NOMO-1 treated with dmso at 0.1 percent for 144 hours (cell line): ENCODE measurements around the gene IFI35.

ENCODE experiments used
- DNase-seq: peaks from one replicate; lab custom pipeline; 2025; ENCODE audit not compliant: unreplicated experiment; lab: John Stamatoyannopoulos, UW

The IFI35 gene

DNA sequence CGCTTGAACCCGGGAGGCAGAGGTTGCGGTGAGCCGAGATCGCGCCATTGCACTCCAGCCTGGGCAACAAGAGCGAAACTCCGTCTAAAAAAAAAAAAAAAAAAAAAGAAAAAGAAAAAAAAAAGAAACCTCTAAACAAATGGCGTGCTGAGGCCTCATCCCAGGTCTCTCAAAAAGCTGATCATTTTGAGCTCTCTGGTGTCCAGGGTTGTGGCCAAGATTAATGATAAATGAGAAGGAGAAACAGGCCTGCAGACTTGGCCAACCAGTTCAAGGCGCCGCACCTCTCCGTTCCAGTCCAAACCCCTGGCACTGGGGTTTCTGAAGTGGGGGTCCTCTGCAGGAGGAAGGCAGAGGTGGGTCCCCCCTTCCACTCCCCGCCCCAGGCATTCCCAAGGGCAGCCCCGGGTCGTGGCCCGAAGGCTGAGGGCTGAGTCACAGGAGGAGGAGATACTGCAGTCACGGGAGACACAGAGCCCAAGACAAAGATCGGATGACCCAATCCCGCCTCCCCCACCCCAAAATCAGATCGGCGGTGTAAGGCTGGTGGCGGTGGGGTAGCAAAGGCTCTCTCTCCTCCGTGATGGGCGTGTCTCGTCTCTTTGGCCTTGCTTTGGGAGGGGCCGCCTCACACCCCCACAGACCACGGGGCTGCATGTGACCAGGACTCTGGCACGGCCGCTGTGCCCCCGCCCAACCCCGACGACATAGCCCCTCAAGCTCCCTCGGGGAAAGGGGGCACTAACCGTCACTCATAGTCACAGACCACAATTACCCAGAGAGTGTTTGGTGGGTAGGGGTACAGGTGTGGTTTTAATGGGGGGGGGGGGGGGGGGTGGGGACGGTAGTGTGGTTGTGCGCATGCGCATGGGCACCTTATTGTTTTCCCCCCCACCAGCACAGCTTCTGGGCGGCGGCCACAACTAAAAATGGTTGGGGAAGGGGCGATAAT lies 14.5 kb downstream of the IFI35 start:
- no peak for DNase-seq

- DNase-seq = peak; percentile 65
These were observed 15.3 kb downstream of the IFI35 start, which contains the start of gene VAT1 for GRCh38 chr17:43021741-43022512. Gene VAT1, minus strand, starts transcription at chr17:43022385. Its CDS starts 63 bp downstream, at chr17:43022322.

DNA sequence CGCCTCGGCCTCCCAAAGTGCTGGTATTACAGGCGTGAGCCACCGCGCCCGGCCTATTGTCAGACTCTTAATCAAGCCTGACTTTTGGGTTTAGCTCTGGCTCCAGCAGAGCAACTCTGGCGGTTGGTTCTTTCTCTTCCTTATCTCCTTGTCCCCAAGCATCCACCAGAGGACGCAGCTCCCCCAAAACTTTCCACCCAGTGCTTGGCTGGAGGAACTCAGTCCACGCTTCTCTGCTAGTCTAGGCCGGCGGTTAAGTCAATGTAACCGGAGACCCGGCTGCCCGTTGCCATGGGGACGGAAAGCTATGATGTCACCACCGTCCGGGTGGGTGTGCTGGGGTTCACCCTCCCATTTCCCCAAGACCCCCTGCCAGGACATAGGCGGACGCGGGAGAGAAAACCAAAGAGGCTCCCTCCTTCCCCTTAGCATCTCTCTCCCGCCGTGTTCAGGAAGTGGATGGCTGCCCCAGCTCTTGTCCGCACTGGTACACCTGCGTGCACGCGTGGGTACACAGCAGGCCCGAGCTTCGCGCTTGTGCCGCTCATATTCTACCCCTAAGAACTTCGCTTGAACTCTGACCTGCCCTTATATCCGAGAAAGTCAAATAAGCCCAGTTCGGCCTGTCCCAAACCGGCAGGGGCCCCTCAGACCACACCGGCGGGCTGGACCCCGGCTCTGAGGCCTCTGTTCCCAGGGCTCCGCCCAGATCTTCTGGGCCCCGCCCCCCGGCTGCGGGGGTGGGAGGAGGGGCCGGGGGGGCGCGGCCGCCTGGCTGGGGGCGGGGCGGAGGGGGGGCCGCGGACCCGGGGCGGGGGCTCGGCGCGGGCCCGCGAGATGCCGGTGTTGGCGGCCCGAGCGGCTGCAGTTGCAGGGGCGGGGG lies 18.1 kb downstream of the IFI35 start, which contains the start of gene RND2:
Gene RND2 (plus strand): TSS at position 825 of the 883 bp plus-strand sequence. CDS start 117 bp downstream, outside the sequence.
- peak; percentile 86 for DNase-seq

GRCh38 chr17:43025290-43025657 lies 18.7 kb downstream of the IFI35 start:
- DNase-seq = no peak

DNA sequence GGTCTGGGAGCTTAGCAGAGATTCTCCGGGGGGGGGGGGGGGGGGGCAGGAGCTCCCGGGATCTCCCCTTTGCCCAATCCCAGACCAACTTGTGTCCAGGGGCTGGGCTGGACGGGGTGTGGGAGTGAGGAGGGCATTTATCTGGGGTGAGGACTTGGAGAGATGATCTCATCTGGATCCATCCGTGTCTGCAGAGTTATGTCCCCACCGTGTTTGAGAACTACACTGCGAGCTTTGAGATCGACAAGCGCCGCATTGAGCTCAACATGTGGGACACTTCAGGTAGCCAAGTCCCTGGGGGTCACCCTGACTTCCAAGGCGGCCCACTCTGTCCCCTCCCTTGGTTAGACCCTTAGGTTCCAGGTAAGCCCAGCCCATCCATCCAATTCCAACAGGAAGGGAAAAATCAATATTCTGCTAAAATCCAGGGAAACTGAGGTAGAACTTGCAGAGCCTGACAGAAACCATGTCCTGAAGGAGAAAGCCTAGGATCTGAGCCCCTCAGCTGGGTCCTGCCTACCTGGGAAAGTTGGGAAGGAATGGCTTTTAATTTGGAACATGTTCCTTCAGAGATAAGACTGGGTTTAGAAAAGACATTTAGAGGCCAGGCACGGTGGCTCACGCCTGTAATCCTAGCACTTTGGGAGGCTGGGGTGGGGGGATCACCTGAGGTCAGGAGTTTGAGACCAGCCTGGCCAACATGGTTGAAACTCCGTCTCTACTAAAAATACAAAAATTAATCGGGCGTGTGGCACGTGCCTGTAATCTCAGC lies 19.4 kb downstream of the IFI35 start:
- DNase-seq = no peak

GRCh38 chr17:43026595-43026994 lies 20.0 kb downstream of the IFI35 start:
- no peak for DNase-seq

DNA sequence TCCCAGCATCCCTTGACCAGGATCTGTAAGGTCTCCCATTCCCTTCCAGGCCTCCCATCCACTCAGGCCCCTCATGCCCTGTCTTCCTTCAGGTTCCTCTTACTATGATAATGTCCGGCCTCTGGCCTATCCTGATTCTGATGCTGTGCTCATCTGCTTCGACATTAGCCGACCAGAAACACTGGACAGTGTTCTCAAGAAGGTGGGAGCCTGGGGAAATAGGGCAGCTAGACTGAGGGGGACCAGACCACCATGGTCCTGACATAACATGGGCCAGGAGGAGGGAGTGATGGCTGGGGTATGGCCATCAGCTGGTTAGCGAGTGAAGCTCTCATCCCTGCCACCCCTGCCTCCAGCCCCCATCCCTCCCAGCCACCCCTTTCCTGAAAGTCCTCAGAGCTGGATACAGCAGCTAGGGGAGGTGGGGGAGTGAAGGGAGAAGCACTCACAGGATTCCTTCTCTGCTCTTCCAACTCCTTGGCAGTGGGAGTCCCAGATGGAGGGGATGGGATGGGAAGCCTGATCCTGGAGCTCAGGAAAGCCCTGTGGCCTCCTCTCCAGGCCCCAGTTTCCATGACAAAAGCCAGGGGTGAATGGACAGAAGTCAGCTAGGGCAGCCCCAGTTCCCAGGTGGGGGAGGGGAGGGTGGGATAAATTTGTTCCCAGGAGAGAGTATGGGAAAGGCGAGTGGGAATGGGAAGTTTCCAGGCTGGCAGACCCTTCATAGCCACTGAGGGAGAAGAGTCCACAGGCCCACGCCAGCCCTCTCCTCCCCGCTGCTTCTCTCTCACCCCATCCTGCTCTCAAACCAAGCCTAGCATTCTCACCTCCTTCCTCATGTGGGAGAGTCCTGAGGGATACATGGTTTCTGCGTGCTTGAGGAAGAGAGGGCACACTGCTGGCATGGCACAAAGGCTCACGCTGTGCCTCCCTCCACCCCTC lies 20.8 kb downstream of the IFI35 start:
- no peak for DNase-seq

DNA sequence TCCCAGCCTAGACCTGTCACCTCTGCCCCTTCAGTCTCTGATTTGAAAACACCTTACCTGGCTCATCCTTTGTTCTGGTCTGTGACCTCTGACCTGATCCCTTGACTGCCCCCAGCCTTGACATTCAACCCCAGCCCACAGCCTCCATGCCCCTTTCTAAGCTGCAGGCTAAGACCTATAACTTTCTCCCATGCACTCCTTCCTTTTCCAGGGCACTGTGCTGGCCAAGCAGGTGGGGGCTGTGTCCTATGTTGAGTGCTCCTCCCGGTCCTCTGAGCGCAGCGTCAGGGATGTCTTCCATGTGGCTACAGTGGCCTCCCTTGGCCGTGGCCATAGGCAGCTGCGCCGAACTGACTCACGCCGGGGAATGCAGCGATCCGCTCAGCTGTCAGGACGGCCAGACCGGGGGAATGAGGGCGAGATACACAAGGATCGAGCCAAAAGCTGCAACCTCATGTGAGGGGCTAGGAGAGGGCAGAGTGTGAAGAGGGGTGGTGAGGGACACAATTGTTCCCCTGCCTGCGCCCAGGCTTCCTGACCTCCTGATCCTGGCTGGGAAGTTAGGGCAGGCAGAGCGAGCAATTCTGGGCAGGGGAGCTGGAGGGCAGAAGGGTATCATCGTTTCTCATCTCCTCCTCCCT lies 21.8 kb downstream of the IFI35 start:
- DNase-seq = no peak

GRCh38 chr17:43030137-43030767 lies 23.7 kb downstream of the IFI35 start:
- DNase-seq = no peak

- no peak for DNase-seq
These were observed 25.1 kb downstream of the IFI35 start for GRCh38 chr17:43031666-43032065.

DNA sequence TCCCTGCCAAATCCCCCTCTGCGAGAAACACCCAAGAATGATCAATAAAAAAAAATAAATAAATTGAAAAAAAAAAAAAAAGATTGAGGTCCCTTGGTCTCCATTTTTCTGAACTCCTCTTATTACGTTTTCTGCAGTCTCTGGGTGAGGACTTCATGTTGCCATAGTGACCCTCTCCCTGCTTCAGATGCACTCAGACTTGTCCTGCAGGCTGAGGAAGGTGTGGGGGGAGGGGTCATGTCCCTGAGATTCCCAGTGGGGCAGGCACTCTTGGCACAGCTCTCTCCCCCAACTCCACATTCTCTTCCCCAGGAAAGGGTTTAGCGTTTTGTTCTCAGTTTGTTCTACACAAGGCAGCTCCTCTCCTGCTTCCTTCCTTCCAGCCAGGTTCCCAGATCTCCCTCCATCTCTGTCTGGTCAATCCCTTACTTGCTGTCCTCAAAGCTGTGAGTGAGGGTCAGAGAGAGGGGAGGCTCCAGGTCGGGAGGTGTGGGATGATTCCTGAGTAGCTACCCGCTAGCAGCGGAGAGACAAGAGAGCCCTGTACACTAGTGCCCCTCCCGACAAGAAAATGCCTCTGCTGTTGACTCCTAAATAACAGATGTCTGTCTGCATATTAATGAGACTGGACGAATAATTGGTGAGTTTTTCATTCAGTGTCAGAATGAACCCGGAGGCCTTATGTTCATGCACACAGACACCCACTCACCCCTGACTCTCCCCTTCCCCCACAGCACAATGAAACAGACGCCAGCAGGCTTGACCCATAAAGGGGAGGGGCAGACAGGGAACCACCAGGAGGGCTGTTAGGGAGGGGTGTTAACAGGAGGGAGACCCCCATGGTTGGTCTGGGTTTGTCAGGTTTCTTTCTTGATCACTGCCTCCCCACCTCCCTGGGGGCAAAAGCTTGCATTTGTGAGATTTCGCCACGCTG lies 27.6 kb downstream of the IFI35 start:
- no peak for DNase-seq

- DNase-seq = no peak
These were observed 28.3 kb downstream of the IFI35 start for GRCh38 chr17:43034894-43035293.

DNA sequence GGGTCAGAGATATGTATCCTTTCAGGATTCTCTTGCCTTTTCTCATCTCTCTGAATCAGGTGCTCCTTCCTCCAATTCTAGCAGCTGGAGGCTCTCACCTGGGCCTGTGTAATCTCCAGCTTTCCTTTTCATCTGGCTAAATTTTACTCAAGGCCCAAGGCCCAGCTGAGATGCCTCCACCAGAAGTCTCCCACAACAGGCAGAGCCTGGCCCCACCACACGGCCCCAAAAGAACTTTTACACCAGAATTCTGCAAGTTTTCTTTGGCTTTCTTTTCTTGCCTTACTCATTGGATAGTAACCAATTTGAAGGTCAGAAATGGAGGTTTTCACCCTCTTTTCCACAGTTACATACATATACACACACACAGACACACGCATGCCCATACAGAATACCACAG lies 33.1 kb downstream of the IFI35 start:
- DNase-seq = no peak

GRCh38 chr17:43040655-43041054 lies 34.1 kb downstream of the IFI35 start:
- no peak for DNase-seq

- no peak for DNase-seq
These were observed 35.5 kb downstream of the IFI35 start for GRCh38 chr17:43042025-43042628.

- DNase-seq = no peak
These were observed 36.7 kb downstream of the IFI35 start for GRCh38 chr17:43043307-43043706.

- DNase-seq = no peak
These were observed 37.4 kb downstream of the IFI35 start for GRCh38 chr17:43044024-43044423.
